ENCODE measurements around the gene BAIAP2.

BAIAP2 gene

GRCh38 chr17:81092518-81093095, 57.7 kb downstream of the BAIAP2 start:
- no peak for DNase-seq

- DNase-seq = no peak
Measured at GRCh38 chr17:81093619-81094508, 58.9 kb downstream of the BAIAP2 start.

DNA sequence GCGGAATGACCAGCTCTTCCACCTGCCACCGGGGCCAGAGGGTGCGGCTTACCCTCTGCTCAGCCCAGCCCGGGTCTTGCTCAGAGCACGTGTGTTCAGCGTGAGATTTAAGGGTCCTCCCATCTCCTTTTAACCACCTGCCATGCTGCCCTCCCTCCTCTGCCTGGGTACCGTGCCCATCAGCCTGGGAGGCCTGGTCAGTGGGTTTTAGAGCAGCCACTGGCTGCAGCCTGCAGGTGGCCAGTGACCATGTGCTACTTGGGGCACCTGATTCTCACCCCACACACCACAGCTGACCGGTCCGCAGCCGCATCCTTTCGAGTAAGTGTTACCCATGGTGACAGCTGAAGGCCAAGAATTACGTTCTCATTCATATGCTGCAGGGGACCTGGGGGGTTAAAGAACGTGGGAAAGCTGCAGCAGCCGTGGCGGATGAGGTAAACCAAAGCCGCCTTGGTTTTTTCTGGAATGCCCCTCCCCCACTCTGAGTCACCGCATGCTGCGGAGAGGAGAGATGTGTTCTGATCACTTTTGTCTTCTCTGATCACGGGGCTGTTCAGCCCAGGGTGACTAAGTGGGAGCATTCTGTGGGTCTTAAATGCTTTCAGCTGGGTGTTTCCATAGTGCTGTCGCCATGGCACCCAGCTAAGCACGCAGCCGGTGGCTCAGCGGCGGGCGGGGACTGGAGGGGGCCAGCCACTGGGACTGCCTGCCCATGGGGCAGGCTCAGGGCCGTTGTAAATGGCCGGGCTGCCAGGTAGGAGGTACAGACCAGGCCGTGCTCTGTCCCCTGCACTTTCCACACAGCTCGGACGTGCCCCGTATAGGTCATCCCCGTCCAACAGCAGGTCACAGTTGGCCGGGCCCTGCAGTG, 59.8 kb downstream of the BAIAP2 start:
- peak; percentile 71 for DNase-seq

DNA sequence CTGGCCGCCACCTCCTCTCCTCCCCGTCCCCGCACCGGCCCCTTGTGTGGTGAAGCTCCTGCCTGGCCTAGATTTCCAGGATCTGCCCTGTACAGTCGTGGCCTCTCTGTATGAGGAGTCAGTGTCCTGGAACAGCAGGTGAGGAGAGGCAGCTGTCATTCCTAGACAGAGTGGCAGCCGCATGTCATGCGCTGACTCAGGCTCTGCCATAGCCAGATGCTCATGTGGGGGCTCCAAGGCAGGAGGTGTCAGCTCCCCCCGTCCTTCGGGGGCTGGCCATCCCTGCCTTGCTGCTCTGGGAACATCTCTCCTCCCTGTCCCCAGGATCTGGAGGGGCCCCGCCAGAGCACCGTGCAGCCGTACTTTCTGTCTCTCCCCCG, 60.4 kb downstream of the BAIAP2 start:
- DNase-seq = no peak

- no peak for DNase-seq
Measured at GRCh38 chr17:81096741-81097133, 61.8 kb downstream of the BAIAP2 start.

DNA sequence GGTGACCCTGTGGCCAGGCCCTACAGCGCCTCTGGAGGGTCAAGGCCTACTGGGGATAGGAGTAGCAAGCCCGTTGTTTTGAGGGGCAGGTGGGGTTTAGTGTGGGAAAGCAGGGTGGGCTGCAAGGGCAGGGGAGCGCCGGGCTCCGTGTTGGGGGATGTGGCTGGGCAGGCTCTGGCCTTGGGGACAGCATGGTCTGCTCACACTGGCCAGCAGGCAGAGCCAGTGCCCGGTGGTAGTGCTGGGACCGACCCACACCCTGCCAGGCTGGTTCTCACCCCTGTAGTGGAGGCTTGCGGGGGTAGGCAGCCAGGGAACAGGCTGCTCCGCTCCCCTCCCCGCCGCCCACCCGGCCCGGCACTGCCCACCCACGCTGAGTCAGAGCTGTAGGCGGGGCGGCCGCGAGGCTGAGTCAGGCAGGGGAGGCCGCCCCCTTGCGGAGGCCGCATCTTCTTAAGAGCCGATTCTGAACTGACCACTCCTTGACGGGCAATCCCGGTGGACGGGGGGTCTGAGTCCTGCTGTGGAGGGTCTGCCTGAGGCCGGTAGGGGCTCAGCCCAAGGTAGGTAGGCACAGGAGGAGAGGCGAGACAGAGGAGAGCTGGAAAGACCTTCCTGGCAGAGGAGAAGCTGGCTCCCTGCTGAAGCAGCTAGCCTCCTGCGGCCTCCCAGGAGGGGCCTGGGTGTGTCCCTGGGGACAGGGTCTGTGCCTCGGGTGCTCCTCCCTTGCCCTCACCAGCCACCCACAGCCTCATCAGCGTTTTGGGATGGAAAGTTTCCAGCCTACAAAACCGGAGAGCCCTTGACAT, 62.4 kb downstream of the BAIAP2 start:
- DNase-seq = no peak

DNA sequence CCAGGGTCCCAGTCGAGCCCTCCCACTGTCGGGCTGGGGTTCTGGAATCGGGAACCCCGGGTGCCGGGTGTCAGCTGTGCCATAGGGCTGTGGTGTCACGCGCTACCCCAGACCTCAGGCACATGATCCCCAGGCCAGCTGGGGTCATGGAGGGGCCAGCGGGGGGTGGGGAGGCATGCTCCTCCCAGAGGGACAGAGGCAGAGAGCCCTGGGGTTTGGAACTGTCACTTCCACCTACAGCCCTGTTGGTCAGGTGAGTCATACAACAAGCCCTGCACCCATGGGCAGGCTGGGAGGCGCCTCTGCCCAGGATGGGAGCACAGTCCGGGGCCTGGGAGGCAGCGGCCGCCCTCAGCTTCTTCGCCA, 63.0 kb downstream of the BAIAP2 start:
- DNase-seq = no peak

- DNase-seq = no peak
Measured at GRCh38 chr17:81099888-81100287, 64.9 kb downstream of the BAIAP2 start.

GRCh38 chr17:81100668-81101067, 65.7 kb downstream of the BAIAP2 start:
- DNase-seq = no peak

DNA sequence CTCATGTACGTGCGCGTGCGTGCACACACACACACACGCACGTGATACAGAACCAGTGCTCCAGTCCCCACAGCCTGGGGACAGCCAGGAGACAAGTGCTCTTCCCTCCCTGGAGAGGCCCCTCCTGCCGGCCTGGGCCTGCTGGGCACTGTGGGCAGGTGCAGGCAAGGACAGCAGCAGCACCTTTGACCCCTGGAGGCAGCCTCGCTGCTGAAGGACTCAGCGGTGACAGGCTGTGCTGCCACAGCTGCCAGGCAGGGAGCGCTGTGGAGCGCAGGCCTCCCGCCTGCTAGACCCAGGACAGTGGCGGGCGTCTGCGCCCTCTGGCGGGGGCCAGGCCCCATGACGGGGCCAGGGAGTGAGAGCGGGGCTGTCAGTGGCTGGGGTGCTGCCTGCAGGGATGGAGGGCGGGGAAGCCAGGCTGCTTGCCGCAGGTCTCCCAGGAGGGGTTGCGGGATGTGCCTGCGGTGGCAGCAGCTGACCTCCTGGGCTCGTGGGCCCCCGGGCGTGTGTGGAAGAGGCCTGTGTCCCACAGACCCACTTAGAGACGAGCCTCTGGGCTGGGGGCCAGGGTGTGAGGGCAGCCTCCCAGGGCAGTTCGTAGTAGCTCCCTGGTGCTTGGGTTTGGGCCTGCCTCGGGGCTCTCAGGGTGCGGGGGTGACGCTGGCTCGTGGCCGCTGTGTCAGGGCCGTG, 66.8 kb downstream of the BAIAP2 start:
- no peak for DNase-seq

DNA sequence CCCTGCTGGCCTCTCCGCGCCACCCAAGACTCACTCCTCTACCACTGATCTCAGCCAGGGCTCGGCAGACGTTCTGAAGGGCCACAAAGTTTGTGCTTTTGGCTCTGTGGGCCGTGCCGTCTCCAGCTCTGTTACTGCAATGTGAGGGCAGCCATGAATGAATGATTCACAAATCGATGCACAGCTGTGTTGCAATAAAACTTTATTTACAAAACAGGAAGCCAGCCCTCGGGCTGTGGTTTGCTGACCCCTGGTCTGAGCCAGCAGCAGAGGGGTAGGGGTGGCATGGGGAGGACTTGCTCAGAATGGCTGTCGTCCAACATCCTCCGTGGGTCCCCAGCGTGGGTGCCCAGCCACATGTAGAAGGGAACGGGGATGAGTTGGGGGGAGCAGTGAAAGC, 67.4 kb downstream of the BAIAP2 start:
- DNase-seq = no peak

GRCh38 chr17:81102869-81103268, 67.9 kb downstream of the BAIAP2 start:
- DNase-seq = no peak

DNA sequence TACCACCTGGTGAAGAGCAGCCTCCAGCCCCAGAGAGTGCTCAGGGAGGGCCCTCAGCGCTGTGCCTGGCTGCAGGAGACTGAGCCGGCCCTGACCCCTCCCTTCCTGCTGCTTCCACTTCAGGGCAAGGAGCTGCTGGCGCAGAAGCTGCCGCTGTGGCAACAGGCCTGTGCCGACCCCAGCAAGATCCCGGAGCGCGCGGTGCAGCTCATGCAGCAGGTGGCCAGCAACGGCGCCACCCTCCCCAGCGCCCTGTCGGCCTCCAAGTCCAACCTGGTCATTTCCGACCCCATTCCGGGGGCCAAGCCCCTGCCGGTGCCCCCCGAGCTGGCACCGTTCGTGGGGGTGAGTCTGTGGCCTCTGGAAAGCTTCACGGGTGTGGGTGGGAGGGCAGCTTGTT, 68.4 kb downstream of the BAIAP2 start:
- DNase-seq = no peak

GRCh38 chr17:81106716-81107115, 71.8 kb downstream of the BAIAP2 start:
- DNase-seq = no peak

DNA sequence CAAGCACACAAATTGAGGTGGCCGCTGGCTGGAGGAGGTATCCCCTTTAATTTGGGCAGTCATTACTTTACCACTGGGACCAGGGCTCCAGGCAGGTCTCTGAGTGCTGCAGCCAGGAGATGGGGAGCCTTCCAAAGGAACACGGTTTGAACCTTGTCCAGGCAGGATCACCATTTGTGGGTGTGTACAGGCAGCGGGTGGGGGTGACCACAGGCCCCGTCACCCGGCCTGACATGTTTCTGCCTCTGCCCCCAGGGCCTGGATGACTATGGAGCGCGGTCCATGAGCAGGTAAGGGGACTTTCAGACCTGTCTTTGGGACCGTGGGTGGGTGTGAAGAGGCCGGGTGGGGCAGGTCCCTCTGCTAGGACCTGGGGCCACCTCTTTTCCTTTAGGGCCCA, 73.3 kb downstream of the BAIAP2 start:
- DNase-seq = no peak

GRCh38 chr17:81109957-81110356, 75.0 kb downstream of the BAIAP2 start:
- DNase-seq = no peak

GRCh38 chr17:81110488-81111040, 75.6 kb downstream of the BAIAP2 start:
- no peak for DNase-seq

DNA sequence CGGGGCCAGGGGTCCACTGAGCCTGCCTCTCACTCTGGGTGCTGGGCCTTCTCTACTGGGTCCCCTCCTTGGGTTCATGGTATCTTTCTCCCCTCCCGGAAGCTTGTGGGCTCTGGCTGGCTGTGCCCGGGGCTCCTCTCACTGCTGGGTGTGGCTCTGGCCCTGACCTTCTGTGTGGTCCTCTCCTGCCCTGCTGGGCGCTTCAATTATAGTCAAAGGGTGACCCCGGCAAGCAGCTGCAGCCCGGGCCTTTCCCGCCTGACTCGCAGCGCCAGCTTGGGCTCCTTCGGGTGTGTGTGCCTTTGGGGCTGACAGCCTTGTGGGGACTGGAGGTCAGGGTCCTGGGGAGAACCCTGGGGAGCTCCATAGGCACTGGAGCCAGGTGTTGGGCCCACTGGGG, 76.1 kb downstream of the BAIAP2 start:
- no peak for DNase-seq

DNA sequence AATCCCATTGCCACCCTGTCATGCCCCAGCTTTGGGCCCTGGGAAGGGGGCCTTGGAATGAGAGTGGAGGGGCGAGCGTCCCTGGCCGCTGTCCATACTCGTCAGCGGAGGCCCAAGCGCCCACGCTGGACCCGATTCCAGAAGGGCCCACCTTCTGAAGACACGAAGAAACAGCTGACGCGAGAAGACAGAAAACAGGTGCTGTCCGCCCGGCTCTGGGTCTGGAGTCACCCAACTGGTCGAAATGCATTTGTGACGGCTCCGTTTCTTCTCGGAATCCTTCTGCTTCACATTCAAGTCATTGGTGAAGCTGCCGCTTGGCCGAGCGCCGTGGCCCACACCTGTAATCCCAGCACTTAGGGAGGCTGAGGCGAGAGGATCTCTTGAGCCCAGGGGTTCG, 77.5 kb downstream of the BAIAP2 start:
- DNase-seq = no peak

- DNase-seq = no peak
Measured at GRCh38 chr17:81113158-81113724, 78.3 kb downstream of the BAIAP2 start.

DNA sequence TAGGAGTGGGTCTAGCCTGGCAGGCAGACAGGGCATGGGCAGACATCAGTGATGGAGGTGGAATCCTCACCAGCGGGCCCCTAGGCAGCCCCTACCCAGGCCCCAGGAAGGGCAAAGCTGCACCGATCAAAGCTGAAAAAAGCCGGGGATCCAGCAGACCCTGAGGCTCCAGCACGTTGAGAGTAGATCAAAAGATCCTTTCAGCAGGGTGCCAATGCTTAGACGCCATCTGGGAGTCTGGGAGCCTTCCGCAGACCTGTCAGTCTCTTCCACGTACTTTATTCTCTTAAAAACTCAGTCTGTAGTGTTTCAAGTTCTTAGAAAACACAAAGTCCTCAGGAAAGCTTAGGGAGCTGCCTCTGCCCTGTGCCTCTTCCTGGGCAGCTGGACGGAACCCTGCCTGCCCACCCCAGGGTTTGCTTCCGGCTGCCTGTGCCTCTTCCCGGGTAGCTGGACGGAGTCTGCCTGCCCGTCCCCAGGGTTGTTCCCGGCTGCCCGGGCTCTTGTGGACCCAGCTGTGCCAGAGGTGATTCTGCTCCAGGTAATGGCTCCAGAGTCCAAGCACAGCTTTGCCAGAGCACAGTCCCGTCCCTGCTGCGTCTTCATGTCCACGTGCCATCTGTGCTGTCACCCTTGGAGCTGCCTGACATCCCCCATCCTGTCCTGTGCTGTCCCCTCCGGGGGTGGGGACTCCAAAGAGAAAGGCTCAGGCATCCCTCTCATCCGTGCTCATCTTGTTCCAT, 79.6 kb downstream of the BAIAP2 start:
- DNase-seq = no peak
